Left colon (tissue), 2 donors: Measurements from ENCODE around the gene DHX40. TPM values are rescaled to one million over a fixed set of nuclear protein-coding genes. Genes with fewer than 3 reads are reported as not detected.
"Not testable (repeated sequence)": the region's sequence is repeated elsewhere in the genome, so short reads cannot be mapped to it uniquely, and the experiment has no call there.

Experiments used
- ATAC-seq: fragments of 200-7000 bp; cut with Tn5 transposase; one replicate; pipeline ENCODE4 v1.9.1; 2020; ENCODE audit warnings: mild to moderate bottlenecking, moderate library complexity
- DNase-seq, 2 donors: peaks; one replicate each; pipeline ENCODE4 v3.0.0-alpha.2; 2020
- intact Hi-C, 2 donors: fragments of 100-400 bp; cut with DNase I in 1 of 2; cut with micrococcal nuclease in 1 of 2; formaldehyde crosslinking; loops; one replicate each; pipeline versions ENCODE4 v1.11.2 to v1.14.0; 2022; cut with DNase I, micrococcal nuclease
- total RNA-seq, 2 donors: library from RNA; stranded (reverse); fragmentation: NEBNext Ultra II Directional; extraction: Animal tissue kit (Norgen Biotek cat#: 25700); gene quantifications; one replicate each; pipeline ENCODE4 v1.2.1, GENCODE V29; 2021
- donor health status: DM: no; HTN: no; CAD: no.
- donor health status: DM: yes; HTN: yes; CAD: no.

Gene DHX40
- total RNA-seq, 2 donors from 2014 or later, result 14.1 to 19.6 TPM

- intact Hi-C loops, result no loop called here
- no peak for DNase-seq
- ATAC-seq, result no peak
These were observed 85.9 kb downstream of the DHX40 start for GRCh38 chr17:59651346-59651745.

- DNase-seq, result no peak
- intact Hi-C loops, result no loop called here
- ATAC-seq, result no peak
These were observed 86.7 kb downstream of the DHX40 start for GRCh38 chr17:59652119-59652518.

GRCh38 chr17:59656624-59657023 lies 91.2 kb downstream of the DHX40 start:
- intact Hi-C loops, DNase-seq, ATAC-seq: not testable (repeated sequence)

Other genes starting within 250 kb of the DHX40 start
- 10 to 100 TPM; 25.8 to 27.2 TPM for gene YPEL2, start 234.0 kb upstream of the DHX40 start, total RNA-seq
- gene CLTC, start 54.3 kb downstream of the DHX40 start, total RNA-seq, result 100 to 1,000 TPM; 295 to 329 TPM
- gene PTRH2, start 141.8 kb downstream of the DHX40 start, total RNA-seq, result 10 to 100 TPM; 15.4 to 24.8 TPM
- gene VMP1, start 142.0 kb downstream of the DHX40 start, total RNA-seq, result 100 to 1,000 TPM; 213 to 459 TPM